ENCODE results near the gene C14orf180. TPM values are rescaled to one million over a fixed set of nuclear protein-coding genes. Genes with fewer than 3 reads are reported as not detected.
"Not testable (repeated sequence)": the region's sequence is repeated elsewhere in the genome, so short reads cannot be mapped to it uniquely, and the experiment has no call there.

C14orf180 gene
- total RNA-seq, 1 experiment from 2014 or later, result not detected

DNA sequence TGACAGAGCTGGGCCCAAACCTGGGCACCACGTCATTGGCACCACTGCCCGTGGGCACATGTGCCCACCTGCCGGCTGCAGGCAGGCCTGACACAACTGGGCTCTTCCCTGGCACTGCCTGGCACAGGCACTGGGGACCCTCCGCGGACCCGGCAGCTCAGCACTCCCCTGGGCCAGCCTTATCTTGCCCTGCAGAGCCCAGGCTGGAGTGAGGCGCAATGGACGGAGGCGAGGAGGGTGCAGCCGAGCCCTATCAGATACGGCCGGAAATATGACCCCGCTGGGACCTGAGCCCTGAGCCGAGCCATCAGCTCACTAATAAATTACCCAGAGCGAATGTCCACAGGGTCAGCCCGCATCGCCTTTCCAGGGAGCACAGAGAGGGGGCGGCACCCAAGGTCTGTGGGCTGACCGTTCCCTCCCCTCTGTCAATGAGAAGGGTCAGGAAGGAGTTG, 1.7 kb upstream of the C14orf180 start:
- Histone ChIP-seq H3K4me1 (ENCODE audit: control insufficient read depth, insufficient read depth, low read length) (no peaks in the 10 kb centered on the region), H3K27ac (ENCODE audit: low read length) (no peak overlapping the region), H3K9me3 (ENCODE audit: control insufficient read depth, insufficient read depth, low read depth, low read length) (no peaks in the 10 kb centered on the region), H3K36me3 (ENCODE audit: control insufficient read depth, insufficient read depth, low read length) (no peaks in the 10 kb centered on the region), H3K27me3 (ENCODE audit: control insufficient read depth, insufficient read depth, low read length) (no peaks in the 10 kb centered on the region), H3K4me3 (ENCODE audit: low read depth in 2 of 2, low read length in 2 of 2) (no peak overlapping the region)
- intact Hi-C loops (cut with micrococcal nuclease; ENCODE audit: unreplicated experiment) (no loop called here), in situ Hi-C loops (cut with HindIII; ENCODE audit: low pct_unique_long_range_greater_than_20kb, low sequenced_read_pairs) (no loop called here)
- no peak for ATAC-seq
- DNase-seq (ENCODE audit: low read depth, low spot score), result no peak
- ChIA-PET POLR2A (no interaction called here), CTCF (interaction anchor here (1.5 kb wide), 1 partner anchor 15 kb away, joined by 9 read pairs; no protein-coding TSS in a partner anchor)
- no TSS peak for BruUV-seq (replicated peaks)
- TF ChIP-seq POLR2AphosphoS5 (IDR thresholded peaks at IDR 0.05; ENCODE audit: low read depth, low read length), result no peak

DNA sequence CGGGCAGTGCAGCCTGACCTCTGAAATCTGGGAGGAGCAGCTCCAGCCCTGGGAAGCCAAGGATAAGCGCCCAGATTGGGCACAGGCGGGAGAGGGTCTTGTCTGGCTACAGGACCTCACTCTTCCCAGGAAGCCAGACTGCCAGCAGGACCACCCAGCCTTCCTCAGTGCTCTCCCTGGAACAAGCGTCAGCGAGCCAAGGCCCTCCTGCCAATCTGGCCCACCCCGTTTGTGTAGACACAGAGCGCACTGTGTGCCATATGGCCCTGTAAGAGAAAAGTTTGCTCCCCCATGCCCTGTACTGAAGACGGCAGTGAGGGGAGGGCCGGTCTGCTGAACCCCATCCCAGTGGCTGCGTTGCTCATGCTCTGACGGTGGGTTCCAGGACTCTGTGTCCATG, 1.2 kb upstream of the C14orf180 start:
- BruUV-seq (replicated peaks), result no TSS peak
- intact Hi-C loops (cut with micrococcal nuclease; ENCODE audit: unreplicated experiment), result no loop called here
- TF ChIP-seq TCF7L2 (IDR thresholded peaks at IDR 0.05; ENCODE audit: low read depth, low read length) (no peak), POLR2AphosphoS5 (IDR thresholded peaks at IDR 0.05; ENCODE audit: low read depth, low read length) (no peak), SIN3A (IDR thresholded peaks at IDR 0.05; ENCODE audit: borderline replicate concordance, insufficient read depth, low read depth, low read length) (no peak)
- TF ChIP-seq, protein P1, sequence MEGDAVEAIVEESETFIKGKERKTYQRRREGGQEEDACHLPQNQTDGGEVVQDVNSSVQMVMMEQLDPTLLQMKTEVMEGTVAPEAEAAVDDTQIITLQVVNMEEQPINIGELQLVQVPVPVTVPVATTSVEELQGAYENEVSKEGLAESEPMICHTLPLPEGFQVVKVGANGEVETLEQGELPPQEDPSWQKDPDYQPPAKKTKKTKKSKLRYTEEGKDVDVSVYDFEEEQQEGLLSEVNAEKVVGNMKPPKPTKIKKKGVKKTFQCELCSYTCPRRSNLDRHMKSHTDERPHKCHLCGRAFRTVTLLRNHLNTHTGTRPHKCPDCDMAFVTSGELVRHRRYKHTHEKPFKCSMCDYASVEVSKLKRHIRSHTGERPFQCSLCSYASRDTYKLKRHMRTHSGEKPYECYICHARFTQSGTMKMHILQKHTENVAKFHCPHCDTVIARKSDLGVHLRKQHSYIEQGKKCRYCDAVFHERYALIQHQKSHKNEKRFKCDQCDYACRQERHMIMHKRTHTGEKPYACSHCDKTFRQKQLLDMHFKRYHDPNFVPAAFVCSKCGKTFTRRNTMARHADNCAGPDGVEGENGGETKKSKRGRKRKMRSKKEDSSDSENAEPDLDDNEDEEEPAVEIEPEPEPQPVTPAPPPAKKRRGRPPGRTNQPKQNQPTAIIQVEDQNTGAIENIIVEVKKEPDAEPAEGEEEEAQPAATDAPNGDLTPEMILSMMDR (IDR thresholded peaks at IDR 0.05), result no peak
- TF ChIP-seq, protein P2, sequence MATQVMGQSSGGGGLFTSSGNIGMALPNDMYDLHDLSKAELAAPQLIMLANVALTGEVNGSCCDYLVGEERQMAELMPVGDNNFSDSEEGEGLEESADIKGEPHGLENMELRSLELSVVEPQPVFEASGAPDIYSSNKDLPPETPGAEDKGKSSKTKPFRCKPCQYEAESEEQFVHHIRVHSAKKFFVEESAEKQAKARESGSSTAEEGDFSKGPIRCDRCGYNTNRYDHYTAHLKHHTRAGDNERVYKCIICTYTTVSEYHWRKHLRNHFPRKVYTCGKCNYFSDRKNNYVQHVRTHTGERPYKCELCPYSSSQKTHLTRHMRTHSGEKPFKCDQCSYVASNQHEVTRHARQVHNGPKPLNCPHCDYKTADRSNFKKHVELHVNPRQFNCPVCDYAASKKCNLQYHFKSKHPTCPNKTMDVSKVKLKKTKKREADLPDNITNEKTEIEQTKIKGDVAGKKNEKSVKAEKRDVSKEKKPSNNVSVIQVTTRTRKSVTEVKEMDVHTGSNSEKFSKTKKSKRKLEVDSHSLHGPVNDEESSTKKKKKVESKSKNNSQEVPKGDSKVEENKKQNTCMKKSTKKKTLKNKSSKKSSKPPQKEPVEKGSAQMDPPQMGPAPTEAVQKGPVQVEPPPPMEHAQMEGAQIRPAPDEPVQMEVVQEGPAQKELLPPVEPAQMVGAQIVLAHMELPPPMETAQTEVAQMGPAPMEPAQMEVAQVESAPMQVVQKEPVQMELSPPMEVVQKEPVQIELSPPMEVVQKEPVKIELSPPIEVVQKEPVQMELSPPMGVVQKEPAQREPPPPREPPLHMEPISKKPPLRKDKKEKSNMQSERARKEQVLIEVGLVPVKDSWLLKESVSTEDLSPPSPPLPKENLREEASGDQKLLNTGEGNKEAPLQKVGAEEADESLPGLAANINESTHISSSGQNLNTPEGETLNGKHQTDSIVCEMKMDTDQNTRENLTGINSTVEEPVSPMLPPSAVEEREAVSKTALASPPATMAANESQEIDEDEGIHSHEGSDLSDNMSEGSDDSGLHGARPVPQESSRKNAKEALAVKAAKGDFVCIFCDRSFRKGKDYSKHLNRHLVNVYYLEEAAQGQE (IDR thresholded peaks at IDR 0.05; ENCODE audit: insufficient read depth in 1 of 2, low read depth in 2 of 2, low read length in 1 of 2), result no peak
- Histone ChIP-seq H3K4me1 (ENCODE audit: control insufficient read depth, insufficient read depth, low read length) (no peaks in the 10 kb centered on the region), H3K27me3 (ENCODE audit: control insufficient read depth, insufficient read depth, low read length) (no peaks in the 10 kb centered on the region), H3K27ac (ENCODE audit: low read length) (no peak overlapping the region), H3K4me3 (ENCODE audit: low read depth in 2 of 2, low read length in 2 of 2) (no peak overlapping the region), H3K36me3 (ENCODE audit: control insufficient read depth, insufficient read depth, low read length) (no peaks in the 10 kb centered on the region), H3K9me3 (ENCODE audit: control insufficient read depth, insufficient read depth, low read depth, low read length) (no peaks in the 10 kb centered on the region)
- in situ Hi-C loops (cut with HindIII; ENCODE audit: low pct_unique_long_range_greater_than_20kb, low sequenced_read_pairs), result no loop called here
- no peak for ATAC-seq
- ChIA-PET POLR2A (no interaction called here), CTCF (no interaction called here)
- no peak for DNase-seq (ENCODE audit: low read depth, low spot score)

DNA sequence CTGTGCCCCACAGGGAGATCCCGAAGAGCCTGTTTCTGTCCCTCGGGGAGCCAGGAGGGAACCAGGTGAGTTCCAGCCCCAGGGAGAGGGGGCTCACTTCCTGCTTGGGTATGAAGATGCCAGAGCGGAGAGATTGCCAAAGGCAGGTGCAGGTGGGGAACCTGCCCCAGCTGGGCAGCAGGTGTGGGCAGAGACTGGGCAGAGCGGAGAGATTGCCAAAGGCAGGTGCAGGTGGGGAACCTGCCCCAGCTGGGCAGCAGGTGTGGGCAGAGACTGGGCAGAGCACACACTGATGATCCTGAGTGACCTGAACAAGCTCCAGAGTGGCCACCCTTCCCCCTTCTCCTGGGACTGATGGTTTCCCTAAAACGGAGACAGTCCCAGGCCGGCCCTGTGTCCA, 375 bp downstream of the C14orf180 start:
- H3K4me3 ChIP-seq (ENCODE audit: low read depth in 2 of 2, low read length in 2 of 2); DNase-seq (ENCODE audit: low read depth, low spot score); H3K27ac ChIP-seq (ENCODE audit: low read length); H3K4me1 ChIP-seq (ENCODE audit: control insufficient read depth, insufficient read depth, low read length); H3K9me3 ChIP-seq (ENCODE audit: control insufficient read depth, insufficient read depth, low read depth, low read length); ATAC-seq; CTCF ChIA-PET; H3K27me3 ChIP-seq (ENCODE audit: control insufficient read depth, insufficient read depth, low read length); intact Hi-C loops (cut with micrococcal nuclease; ENCODE audit: unreplicated experiment); BruUV-seq (replicated peaks); H3K36me3 ChIP-seq (ENCODE audit: control insufficient read depth, insufficient read depth, low read length); in situ Hi-C loops (cut with HindIII; ENCODE audit: low pct_unique_long_range_greater_than_20kb, low sequenced_read_pairs): not testable (repeated sequence)
- POLR2A ChIA-PET, result interaction anchor here (0.6 kb wide), 1 partner anchor 247 kb away, joined by 5 read pairs; no protein-coding TSS in a partner anchor
